HUES6 (cell line): ENCODE measurements around the gene ACTG1.

ENCODE experiments used
- H3K27ac ChIP-seq: 2 replicates; pipeline ENCODE4 v1.7.0; 2013; ENCODE audit warnings: low read depth, mild to moderate bottlenecking, low read length, inconsistent platforms
- H3K27me3 ChIP-seq: 2 replicates; pipeline ENCODE4 v1.6.1; 2013; ENCODE audit warnings: low read length; ENCODE audit not compliant: control insufficient read depth, insufficient read depth
- H3K36me3 ChIP-seq: 2 replicates; pipeline ENCODE4 v1.6.1; 2013; ENCODE audit warnings: low read length; ENCODE audit not compliant: control insufficient read depth, insufficient read depth
- H3K4me1 ChIP-seq: 2 replicates; pipeline ENCODE4 v1.6.1; 2013; ENCODE audit warnings: low read length; ENCODE audit not compliant: control insufficient read depth, insufficient read depth
- H3K4me3 ChIP-seq: 2 replicates; pipeline ENCODE4 v1.5.1; 2013; ENCODE audit warnings: low read depth, low read length
- H3K9ac ChIP-seq: one replicate; pipeline ENCODE4 v1.6.1; 2013; ENCODE audit warnings: mild to moderate bottlenecking, low read length
- H3K9me3 ChIP-seq: 2 replicates; pipeline ENCODE4 v1.6.1; 2013; ENCODE audit warnings: low read depth, low read length; ENCODE audit not compliant: control insufficient read depth, insufficient read depth

ACTG1 gene

DNA sequence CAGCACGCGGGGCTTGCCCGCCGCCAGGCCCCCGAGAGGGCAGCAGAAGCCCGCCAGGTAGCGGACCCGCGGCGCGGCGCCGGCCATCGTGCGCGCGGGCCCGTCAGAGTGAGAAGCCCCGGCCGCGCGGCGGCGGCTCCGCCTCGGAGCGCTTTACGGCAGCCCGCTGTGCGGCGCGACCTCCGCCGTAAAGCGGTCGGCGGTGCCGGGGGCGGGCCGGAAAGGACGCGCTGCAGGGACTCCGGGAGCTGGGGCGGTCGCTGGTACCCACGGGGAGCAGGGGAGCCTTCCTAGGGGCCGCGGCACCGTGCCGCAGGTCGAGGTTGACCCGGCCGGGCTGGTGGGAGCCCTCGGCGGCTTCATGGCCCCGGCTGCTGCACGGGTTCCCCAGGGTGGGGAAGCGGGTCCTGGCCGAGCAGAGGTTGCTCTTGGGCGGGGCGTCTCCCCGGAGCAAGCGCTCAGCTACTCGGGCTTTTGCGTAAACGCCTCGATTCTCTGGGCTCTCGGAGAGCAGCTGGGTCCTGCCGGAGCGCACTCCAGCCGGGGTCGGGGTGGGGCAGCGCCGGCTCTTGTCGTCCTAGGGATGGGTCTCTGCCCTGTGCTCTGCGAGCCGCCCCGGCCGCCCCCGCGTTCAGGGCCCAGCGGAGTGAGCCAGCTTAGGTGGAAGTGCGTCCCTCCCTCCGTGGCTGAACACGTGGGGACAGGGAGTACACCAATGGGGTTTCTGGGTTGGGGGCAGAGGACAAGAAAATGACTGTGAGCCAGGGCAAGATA, 39.8 kb upstream of the ACTG1 start, which contains the start of gene FAAP100:
Gene FAAP100 (minus strand): TSS at position 110 of the 774 bp plus-strand sequence. CDS start 23 bp downstream, at position 87.
- peak within 1 kb of the TSS; percentile 77 for H3K9ac ChIP-seq
- H3K27ac ChIP-seq = peak within 1 kb of the TSS; percentile 52; the same call in 1 of the 2 replicates
- peaks cover 15% of the 10 kb centered on the region for H3K4me1 ChIP-seq
- no peaks in the 10 kb centered on the region for H3K9me3 ChIP-seq
- H3K4me3 ChIP-seq = peak within 1 kb of the TSS; percentile 91
- no peaks in the 10 kb centered on the region for H3K27me3 ChIP-seq
- H3K36me3 ChIP-seq = peaks cover 31% of the 10 kb centered on the region

DNA sequence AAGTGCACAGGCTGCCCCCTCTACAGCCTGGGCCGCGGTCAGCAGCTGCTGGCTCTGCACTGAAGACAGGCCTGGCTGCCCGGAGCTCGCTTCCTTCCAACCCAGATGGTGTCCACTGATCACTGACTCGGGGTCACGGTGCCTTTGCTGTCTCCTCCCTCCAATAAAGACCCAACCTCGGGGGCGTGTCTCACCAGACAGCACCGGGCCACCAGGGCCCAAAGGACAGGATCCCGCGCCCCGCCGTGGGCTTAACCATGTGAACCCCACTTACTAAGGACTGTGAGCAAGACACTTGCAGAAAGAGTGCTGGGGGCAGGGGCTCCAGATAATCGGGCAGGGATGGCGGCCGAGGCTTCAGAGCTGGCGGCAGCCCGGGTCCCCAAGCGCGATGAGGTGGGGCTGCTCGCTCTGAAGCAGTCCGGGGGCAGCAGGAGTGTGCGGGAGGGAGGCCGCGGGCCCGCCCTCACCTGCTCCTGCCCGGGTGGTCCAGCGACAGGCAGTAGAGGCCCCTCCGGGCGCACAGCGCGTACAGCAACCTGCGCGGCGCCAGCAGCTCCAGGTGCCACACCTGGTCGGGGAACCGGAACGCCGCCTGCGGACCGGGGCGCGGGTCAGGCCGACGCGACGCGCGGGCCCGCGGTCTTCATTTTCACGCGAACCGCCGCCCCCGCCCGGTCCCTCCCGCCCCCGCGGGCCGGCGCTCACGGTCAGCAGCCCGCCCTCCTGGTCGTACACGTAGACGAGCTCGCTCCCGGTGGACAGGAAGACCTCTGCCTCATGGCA, 39.1 kb upstream of the ACTG1 start:
- Histone ChIP-seq H3K4me1 (peaks cover 15% of the 10 kb centered on the region), H3K4me3 (peak overlapping the region; percentile 91), H3K9me3 (no peaks in the 10 kb centered on the region), H3K9ac (peak overlapping the region; percentile 77), H3K27me3 (no peaks in the 10 kb centered on the region), H3K36me3 (peaks cover 31% of the 10 kb centered on the region), H3K27ac (peak overlapping the region; percentile 52; the same call in 1 of the 2 replicates)

DNA sequence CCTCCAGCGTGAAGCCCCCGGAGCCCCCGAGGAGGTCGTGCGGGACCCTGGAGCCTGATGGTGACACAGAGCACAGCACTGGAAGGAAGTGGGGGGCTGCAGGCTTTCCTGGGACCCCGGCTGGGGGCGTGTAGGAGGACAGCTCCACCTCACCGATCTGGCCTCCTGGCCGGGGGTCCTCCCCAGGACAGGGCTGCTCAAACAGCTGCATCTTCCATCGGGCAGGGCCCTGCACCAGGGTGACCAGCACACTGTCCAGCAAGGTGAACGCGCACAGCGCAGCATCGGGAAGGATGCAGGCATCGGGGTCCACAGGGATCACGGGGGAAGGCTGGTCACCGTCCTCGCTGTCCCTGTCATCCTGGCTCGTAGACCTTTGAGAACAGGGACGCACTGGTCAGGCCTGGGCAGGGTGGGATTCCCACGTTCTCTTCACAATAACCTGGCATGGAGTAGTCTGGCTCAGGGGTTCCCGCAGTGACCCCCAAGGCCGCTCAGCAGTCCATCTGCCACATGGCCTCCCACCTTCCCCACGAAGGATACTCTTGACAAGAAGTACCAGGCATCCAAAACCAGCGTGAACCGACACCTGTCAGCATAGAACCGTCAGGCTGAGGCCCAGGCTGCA, 38.3 kb upstream of the ACTG1 start:
- Histone ChIP-seq H3K9ac (peak overlapping the region; percentile 77), H3K27ac (no peak overlapping the region), H3K36me3 (peaks cover 36% of the 10 kb centered on the region), H3K4me3 (peak overlapping the region; percentile 91), H3K27me3 (no peaks in the 10 kb centered on the region), H3K4me1 (peaks cover 15% of the 10 kb centered on the region), H3K9me3 (no peaks in the 10 kb centered on the region)

DNA sequence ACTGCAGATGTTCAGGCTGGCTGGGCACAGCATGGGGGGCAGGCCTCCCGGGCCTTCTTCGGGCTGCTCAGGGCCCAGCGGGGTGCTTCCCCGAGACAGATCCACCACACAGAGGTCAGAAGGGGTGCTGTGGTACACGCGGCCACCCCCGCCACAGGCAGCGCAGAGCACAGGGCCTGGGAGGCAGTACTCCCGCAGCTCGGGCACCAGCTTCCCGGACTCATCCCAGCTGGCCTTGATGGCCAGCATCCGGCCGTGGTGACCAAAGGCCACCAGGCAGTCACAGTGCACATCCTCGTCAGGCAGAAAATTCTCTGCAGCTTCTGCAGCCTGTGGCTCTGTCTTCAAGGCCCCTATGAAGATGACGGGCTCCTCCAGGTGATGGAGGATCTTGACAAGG, 37.7 kb upstream of the ACTG1 start:
- peaks cover 42% of the 10 kb centered on the region for H3K36me3 ChIP-seq
- no peak overlapping the region for H3K27ac ChIP-seq
- no peaks in the 10 kb centered on the region for H3K9me3 ChIP-seq
- no peaks in the 10 kb centered on the region for H3K27me3 ChIP-seq
- H3K9ac ChIP-seq = no peak overlapping the region
- H3K4me3 ChIP-seq = no peak overlapping the region
- peaks cover 15% of the 10 kb centered on the region for H3K4me1 ChIP-seq

DNA sequence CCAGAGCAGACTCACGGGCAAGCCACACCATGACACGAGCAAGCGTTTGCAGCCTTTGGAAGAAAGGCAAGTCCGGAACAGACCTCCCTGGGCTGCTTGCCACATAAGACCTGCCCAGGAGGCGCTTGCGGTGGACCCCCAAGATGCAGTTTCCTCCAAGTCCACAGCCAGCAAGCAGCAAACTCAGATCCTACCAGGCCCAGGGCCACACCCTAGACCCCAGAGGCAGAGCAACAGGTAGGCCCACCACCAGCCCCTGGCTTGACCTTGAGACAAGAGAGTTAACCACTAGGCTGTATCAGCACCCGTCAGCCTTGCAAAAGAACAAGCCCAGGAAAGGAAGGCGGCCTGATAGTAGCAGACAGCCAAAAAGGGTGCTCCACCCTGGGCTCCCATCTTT, 37.2 kb upstream of the ACTG1 start:
- H3K9ac ChIP-seq = no peak overlapping the region

DNA sequence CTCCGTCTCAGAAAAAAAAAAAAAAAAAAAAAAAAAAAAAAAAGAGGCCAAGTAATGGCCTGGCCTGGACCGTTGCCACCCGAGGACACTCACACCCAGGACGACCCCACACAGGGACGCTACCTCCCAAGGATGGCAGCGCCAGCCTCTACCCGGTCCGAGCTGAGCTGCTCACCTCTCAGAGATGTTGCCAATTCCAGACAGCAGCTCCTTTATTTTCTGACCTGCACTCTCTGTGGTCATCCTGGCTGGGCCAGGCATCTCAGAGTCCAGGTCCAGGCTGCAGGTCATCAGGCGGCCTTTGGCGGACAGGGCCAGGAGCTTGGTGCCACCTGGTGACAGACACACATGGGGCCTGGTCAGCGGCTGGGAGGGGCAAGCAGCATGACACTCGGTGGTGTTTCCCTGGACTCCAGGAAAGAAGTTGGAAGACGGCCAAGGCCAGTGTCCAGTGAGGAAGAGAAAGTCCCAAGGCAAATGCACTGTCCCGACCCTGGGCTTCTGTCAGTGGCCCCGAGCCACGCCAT, 36.5 kb upstream of the ACTG1 start:
- Histone ChIP-seq H3K4me3 (no peak overlapping the region), H3K27me3 (no peaks in the 10 kb centered on the region), H3K4me1 (peaks cover 15% of the 10 kb centered on the region), H3K9me3 (no peaks in the 10 kb centered on the region), H3K36me3 (peaks cover 54% of the 10 kb centered on the region), H3K27ac (no peak overlapping the region), H3K9ac (no peak overlapping the region)

More for the DNA sequence above, 37.2 kb upstream of the ACTG1 start:
- Histone ChIP-seq H3K4me3 (no peak overlapping the region), H3K4me1 (peaks cover 15% of the 10 kb centered on the region), H3K27ac (no peak overlapping the region), H3K36me3 (peaks cover 46% of the 10 kb centered on the region), H3K27me3 (no peaks in the 10 kb centered on the region), H3K9me3 (no peaks in the 10 kb centered on the region)

DNA sequence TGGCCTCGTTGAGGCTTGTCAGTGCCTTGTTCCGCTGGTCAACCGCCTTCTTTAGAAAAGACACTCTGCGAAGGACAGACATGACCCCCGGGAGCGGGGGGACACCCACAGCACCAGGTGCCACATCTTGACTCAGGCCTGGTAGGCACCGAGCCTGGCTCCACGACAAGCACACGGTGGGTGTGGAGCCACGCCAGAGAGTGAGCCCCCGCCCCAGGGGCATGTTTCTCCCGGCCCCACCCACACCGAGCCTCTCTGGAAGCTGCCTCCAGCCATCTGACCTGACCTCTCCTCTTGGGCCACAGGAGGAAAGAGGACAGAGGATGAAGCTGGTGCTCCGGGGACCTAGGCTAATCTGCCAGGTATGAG, 35.0 kb upstream of the ACTG1 start:
- Histone ChIP-seq H3K4me3 (no peak overlapping the region), H3K9me3 (no peaks in the 10 kb centered on the region), H3K27ac (no peak overlapping the region), H3K27me3 (no peaks in the 10 kb centered on the region), H3K9ac (no peak overlapping the region), H3K36me3 (peaks cover 69% of the 10 kb centered on the region), H3K4me1 (peaks cover 5% of the 10 kb centered on the region)

DNA sequence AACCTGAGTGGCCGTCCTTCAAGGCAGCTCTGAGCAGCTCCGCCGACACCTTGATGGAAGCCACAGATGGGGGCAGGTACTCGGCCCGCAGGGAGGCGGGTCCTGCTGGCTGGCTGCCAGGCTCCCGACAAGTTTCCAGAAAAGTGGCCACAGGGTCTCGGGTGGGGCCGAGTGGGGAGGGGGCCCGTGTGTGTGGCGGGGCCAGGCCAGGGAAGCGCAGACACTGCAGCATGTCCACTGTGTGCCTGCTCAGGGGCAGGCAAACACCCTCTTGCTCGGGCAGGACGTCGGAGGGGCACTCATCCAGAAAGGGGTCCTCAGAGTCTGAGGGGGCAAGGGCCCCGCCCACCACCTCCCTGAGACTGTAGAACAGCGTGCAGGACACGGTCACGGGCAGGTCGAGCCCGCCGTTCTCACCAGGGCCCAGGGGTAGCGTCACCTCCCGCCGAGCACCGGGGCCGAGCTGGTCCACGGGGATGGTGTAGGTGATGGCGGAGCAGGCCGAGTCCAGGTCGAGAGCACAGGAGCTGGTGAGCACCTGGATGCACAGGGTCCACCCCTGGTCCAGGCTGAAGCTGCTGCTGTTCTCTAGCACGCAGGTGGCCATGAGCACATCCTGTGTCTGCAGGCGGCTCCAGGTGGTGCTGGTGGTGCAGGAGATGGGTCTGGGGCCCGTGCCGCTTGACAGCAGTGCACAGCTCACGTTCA, 34.5 kb upstream of the ACTG1 start:
- Histone ChIP-seq H3K27ac (no peak overlapping the region), H3K4me3 (no peak overlapping the region), H3K9ac (no peak overlapping the region), H3K9me3 (no peaks in the 10 kb centered on the region), H3K27me3 (no peaks in the 10 kb centered on the region), H3K4me1 (peaks cover 5% of the 10 kb centered on the region), H3K36me3 (peaks cover 74% of the 10 kb centered on the region)

DNA sequence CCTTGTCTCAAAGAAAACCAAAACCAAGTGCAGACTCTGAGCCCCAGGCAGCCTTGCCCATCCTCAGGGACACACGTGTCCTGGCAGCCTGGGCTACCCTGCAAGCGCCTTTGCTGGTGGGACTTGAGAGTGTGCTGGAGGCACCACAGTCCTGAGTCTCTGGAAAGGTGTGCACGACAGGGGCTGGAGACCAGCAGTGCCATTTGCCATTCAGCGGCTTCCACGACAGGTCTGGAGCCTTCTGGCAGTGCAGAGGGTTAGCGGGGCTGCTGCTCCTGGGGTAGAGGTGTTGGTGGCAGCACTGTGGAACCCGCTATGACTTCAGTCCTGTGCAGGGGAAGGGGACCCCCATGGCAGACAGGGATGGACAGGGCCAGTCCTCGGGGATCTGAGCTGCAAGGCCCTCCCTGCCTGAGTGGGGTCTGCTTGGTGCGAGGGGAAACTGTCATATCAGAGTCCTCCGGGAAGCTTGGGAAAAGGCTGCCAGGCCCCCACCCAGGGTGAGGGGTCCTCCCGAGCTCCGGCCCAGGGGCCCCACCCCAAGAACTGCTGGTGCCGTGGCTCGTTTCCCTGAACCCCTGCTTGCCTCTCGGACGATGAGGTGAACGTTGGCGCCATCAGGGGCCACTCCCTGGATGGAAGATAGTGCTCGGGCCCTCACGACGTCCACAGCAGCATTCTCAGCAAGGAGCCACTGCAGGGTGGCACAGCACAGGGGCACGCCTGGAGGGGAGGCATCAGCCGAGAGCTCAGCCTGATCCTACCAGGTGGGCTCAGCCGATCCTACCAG, 32.8 kb upstream of the ACTG1 start:
- no peaks in the 10 kb centered on the region for H3K27me3 ChIP-seq
- H3K36me3 ChIP-seq = peaks cover 84% of the 10 kb centered on the region
- H3K9me3 ChIP-seq = no peaks in the 10 kb centered on the region
- H3K4me3 ChIP-seq = no peak overlapping the region
- no peak overlapping the region for H3K9ac ChIP-seq
- H3K4me1 ChIP-seq = no peaks in the 10 kb centered on the region
- H3K27ac ChIP-seq = no peak overlapping the region
